OCI-M1 (cell line): Measurements from ENCODE around the gene SFXN3.

Experiments
- DNase-seq: peaks from one replicate; lab custom pipeline; 2025; lab: John Stamatoyannopoulos, UW

Gene SFXN3

DNA sequence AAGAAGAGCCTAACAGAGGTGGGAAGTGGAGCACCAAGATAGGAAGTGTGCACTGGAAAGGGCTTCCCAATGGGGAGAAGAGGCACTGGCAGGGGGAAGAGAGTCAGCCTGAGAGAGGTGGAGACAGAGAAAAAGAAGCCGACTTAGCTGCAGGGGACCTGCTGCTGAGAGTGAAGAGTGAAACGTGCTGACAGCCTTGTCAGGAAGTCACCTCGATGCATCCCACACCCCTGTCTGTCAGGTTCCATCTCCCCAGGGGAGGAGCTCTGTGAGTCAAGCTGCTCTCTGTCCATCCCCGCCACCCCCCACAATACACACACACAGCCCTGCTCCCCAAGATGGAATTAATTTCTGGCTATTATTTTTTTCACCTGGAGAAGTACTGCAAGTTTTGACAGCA, 44.7 kb downstream of the SFXN3 start:
- no peak for DNase-seq

DNA sequence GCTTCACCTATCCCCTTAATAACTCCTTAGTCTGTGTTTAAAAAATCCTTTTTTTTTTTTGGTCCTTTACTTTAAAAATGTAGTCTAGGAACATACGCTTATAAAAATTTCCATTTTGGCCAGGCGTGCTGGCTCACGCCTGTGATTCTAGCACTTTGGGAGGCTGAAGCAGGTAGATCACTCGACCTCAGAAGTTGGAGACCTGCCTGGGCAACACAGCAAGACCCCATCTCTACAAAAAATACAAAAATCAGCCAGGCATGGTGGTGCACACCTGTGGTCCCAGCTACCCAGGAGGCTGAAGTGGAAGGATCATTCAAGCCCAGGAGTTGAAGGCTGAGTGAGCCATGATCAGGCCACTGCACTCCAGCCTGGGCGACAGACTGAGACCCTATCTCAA, 45.6 kb downstream of the SFXN3 start:
- DNase-seq = no peak

DNA sequence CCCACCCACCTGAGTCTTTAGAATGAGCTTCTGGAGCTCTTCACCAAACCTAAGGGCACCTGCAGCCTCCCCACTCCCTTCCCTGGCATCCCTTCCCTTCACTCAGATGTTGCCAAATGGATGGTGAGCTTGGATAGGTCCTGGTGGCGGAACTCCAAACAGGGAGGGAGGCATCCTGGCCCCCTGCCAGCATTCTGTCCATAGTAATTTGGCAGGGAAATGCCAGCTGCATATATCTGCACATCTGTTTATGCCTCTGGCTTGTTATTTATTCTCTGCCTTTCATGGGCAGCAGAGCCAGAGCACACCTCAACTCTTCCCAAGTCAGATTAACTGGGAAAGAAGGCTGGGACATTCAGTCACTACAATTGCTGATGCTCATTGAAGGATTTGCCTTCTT, 48.8 kb downstream of the SFXN3 start:
- DNase-seq = no peak

DNA sequence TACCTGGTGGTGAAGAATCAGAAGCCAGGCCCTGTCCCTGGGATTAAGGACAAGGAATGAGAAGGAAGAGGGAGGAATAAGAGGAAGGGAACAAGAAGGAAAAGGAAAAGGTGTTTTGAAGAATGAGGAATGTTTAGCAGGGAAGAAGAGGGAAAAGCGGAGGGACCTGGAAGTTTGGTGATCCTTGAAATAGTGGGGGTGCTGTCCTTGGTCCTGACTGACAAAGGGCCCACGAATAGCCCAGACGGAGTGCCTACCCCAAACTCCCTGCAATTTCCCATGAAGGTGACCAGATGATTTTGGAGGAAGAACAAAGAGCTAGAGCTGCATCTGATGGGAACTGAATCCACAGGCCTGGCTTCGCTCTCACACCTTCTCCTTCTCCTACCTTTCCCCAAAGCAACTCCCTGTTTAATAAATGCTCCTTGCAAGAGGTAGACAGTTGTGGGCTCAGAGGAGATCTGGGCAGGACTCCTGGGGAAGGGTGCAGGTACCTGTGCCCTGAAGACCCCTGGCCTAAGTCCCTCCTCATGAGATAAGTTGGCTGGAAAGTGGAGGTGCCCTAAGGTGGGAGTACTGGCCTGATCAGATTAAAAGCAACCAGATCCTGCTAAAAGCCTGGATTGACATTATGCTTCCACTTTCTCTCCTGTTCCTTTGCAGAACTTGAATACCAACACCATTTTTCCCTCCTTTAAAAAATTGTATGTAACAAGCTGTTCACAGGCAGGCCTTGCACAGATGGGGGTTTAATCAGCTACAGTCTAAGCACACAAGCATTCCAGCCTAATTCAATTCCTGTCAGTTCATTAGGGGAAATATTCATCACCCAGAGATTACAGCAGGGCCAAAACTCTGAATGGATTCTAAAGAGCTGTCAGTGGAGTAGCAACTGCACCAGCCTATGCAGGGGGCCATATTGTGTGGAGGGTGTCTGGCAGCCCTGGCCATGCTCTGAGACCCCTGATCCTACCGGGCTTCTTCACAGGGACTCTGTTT, 50.2 kb downstream of the SFXN3 start:
- DNase-seq = peak; percentile 34

DNA sequence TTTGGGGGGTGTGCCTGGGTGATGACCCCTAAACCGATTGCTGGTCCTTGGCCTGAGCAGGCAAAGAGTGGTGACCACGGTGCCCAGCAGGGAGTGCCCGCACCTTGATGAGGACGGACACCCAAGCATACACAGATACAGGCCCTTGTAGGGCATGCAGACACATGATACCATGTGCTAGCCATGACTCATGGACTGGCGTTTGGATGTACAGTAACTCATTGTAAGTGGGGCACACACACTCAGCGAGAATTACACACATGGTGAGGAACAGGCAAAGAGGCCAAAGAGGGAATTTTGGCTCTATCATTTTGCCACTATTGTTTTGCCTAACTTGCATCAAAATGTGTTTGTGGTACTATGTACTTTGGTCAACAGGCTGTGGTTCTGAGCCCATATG, 54.8 kb downstream of the SFXN3 start:
- DNase-seq = no peak

DNA sequence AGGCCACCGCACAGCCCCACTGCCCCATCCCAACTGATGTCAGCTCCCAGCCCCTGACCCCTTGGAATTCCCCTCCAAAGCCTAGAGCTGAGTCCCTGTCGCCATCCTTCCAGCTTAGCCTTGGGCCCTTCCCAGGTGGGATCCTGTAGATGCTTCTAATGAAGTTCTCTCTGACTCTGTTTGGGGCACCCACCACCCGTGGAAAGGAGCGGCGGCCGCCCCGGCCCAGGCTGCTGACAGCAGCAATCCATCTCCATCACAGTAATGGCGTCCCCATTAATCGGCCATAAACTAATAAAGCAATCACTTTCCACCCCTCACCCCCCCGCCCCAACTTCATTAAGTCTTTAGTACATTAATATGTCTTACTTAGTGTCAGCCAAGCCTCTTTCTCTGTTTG, 56.3 kb downstream of the SFXN3 start:
- DNase-seq = no peak

DNA sequence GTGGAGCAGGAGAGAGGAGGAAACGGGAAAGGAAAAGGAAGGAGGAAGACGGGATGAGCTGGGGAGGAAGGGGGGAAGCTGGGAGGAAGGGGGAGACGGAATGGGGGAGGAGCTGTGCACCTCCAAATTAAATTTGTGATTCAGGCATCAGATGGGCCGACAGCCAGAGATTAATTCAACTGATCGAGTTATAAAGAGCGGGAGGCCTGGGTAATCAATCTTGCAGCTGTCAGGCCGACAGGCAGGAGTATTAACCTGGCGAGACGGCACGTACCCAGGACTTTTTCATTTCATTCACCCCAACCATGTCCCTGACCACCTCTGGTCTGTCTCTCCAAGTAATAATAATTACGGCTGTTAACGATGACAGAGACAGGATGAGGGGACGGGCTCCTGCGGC, 56.9 kb downstream of the SFXN3 start:
- no peak for DNase-seq

DNA sequence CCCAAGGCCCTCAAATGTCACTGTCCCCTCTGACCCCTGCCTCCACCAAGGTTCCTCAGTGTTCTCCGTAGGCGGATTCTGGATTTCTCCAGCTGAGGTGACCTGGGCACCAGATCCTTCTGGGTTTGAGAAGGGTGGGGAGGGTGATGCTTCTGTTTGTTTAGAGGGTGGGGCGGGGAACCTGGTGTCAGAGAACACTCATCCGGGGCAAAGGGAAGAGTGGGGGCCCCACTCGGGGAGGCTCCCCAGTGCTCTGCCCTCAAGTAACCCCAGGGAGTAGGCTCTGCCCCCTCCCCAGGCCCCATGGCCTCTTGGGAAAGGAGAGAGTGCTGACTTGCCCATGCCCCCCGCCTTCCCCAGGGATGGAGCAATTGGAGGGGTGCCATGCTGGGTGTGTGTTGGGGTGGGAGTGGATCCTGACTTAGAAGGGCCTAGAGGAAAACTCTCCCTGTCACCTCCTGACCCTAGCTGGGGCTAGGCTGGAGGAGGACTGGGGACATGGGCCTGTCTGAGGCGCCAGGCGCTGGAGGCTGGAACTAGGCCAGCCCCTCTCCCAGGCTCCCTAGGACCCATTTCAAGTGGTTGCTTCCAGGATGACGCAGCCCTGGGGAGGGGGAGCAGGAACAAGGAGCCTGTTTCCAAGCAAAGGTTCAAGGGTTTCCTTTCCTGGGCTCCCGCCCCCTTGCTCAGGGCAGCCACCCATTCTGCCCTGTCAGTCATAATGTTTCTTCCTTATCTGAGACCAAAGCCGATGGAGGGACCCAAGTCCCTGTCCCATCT, 58.7 kb downstream of the SFXN3 start:
- no peak for DNase-seq

DNA sequence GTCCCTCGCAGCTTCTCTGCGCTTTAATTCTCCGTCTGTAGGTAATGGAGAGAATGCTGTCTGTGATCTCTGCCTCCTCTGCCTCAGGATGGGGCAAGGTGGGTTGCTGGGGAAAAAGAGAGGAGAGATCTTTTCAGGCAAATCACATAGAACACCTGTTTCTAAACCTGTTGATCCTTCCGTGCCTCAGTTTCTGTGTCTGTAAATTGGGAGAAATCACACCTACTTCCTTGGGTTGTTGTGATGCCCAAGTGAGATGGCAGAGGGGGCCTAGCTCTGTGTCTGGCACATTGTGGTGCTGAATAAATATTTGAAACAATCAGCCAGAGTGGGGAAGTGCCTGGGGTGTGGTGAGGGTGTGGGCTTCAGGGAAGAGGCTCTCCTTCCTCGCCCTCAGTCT, 59.6 kb downstream of the SFXN3 start:
- no peak for DNase-seq
